GM06990 (cell line): ENCODE measurements around the gene SSTR1.

Experiments
- DNase-seq: peaks from one replicate; pipeline ENCODE4 v3.0.0-alpha.2; 2011; ENCODE audit not compliant: insufficient read length; ENCODE audit errors: extremely low read depth
- H3K27me3 ChIP-seq: replicated peaks from 2 replicates; pipeline ENCODE4 v1.6.0; 2011; ENCODE audit warnings: low read length; ENCODE audit not compliant: control insufficient read depth, insufficient read depth
- H3K36me3 ChIP-seq: 2 replicates; pipeline ENCODE4 v1.5.1; 2011; ENCODE audit warnings: low read length; ENCODE audit not compliant: control insufficient read depth, insufficient read depth
- H3K4me3 ChIP-seq: replicated peaks from 2 replicates; pipeline ENCODE4 v1.5.1; 2011; ENCODE audit warnings: low read depth, mild to moderate bottlenecking, control low read depth, low read length
- CTCF ChIP-seq: IDR thresholded peaks from 2 replicates; pipeline ENCODE4 v1.5.1; 2011; ENCODE audit warnings: low read length, control low read depth, mild to moderate bottlenecking, inconsistent platforms; ENCODE audit not compliant: insufficient read depth, poor library complexity, severe bottlenecking

SSTR1 gene

GRCh38 chr14:38250331-38250730, 42.6 kb downstream of the SSTR1 start:
- no peak for TF ChIP-seq CTCF
- no peak for DNase-seq
- no peaks in the 10 kb centered on the region for H3K36me3 ChIP-seq
- H3K4me3 ChIP-seq = no peak overlapping the region
- H3K27me3 ChIP-seq = no peaks in the 10 kb centered on the region

- H3K36me3 ChIP-seq = no peaks in the 10 kb centered on the region
- H3K4me3 ChIP-seq = no peak overlapping the region
- no peak for TF ChIP-seq CTCF
- DNase-seq = no peak
- H3K27me3 ChIP-seq = no peaks in the 10 kb centered on the region
Measured at GRCh38 chr14:38252066-38252710, 44.5 kb downstream of the SSTR1 start.

- H3K27me3 ChIP-seq = no peaks in the 10 kb centered on the region
- TF ChIP-seq CTCF = no peak
- H3K4me3 ChIP-seq = no peak overlapping the region
- no peaks in the 10 kb centered on the region for H3K36me3 ChIP-seq
- DNase-seq = no peak
Measured at GRCh38 chr14:38253676-38254075, 46.0 kb downstream of the SSTR1 start.

GRCh38 chr14:38254571-38255407, 47.1 kb downstream of the SSTR1 start:
- Histone ChIP-seq H3K36me3 (no peaks in the 10 kb centered on the region), H3K4me3 (no peak overlapping the region)
- no peak for DNase-seq

GRCh38 chr14:38255408-38255672, 47.6 kb downstream of the SSTR1 start:
- H3K27me3 ChIP-seq = no peaks in the 10 kb centered on the region
- H3K4me3 ChIP-seq = no peak overlapping the region

More at GRCh38 chr14:38254571-38255407, 47.1 kb downstream of the SSTR1 start:
- no peak for TF ChIP-seq CTCF
- H3K27me3 ChIP-seq = no peaks in the 10 kb centered on the region

More at GRCh38 chr14:38255408-38255672, 47.6 kb downstream of the SSTR1 start:
- no peak for TF ChIP-seq CTCF
- H3K36me3 ChIP-seq = no peaks in the 10 kb centered on the region
- DNase-seq = peak; percentile 5
